ENCODE measurements around the gene FER. TPM values are rescaled to one million over a fixed set of nuclear protein-coding genes. Genes with fewer than 3 reads are reported as not detected.

Gene FER
- total and polyA plus RNA-seq, 7 donors: 1.2 to 36.7 (median 24.2) TPM

DNA sequence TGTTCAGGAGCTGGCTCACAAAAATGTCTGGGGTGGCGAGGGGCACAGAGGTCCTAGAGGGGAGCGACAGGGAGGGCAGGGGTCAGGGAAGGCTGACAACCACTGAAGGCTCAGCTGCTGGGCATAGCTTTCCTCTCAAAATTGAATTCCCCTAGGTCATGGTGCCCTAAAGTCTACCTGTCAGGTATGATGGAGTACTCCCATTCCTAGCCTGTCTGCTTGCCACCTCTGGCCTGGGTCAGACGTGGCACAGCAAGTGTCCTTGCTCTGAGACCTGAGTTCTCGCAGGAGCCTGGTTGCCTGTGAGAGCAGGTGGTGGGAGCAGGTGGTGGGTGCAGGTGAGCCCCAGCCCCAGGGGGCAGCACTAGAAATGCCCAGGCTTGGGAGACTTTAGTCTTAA lies 486.7 kb downstream of the FER start:
- no peak for DNase-seq
- Histone ChIP-seq H3K27me3 (no peaks in the 10 kb centered on the region), H3K4me1 (no peaks in the 10 kb centered on the region), H3K9me3 (peaks cover 0 to 10% (median 5%) of the 10 kb centered on the region in 4 donors), H3K4me3 (no peak overlapping the region), H3K27ac (no peak overlapping the region), H3K36me3 (no peaks in the 10 kb centered on the region)
- intact Hi-C loops (cut with DNase I): no loop called here
- no peak for TF ChIP-seq POLR2A (IDR thresholded peaks at IDR 0.05)
- no peak for TF ChIP-seq POLR2AphosphoS5 (IDR thresholded peaks at IDR 0.05)
- no peak for TF ChIP-seq CTCF (IDR thresholded peaks at IDR 0.05)
- TF ChIP-seq EP300 (IDR thresholded peaks at IDR 0.05): no peak
- 90 to 93% methylated on average over 4 of the region's 4 CpGs for WGBS, 2 donors

GRCh38 chr5:109239456-109239855 lies 491.8 kb downstream of the FER start:
- TF ChIP-seq CTCF (IDR thresholded peaks at IDR 0.05) (no peak), EP300 (IDR thresholded peaks at IDR 0.05) (no peak), POLR2AphosphoS5 (IDR thresholded peaks at IDR 0.05) (no peak), POLR2A (IDR thresholded peaks at IDR 0.05) (no peak)
- H3K4me1 ChIP-seq: no peaks in the 10 kb centered on the region
- intact Hi-C loops (cut with DNase I): no loop called here
- peaks cover 0 to 10% (median 5%) of the 10 kb centered on the region in 4 donors for H3K9me3 ChIP-seq
- 93 to 98% methylated on average over 5 of the region's 5 CpGs for WGBS, 2 donors
- H3K4me3 ChIP-seq: no peak overlapping the region
- no peaks in the 10 kb centered on the region for H3K27me3 ChIP-seq
- no peak for DNase-seq
- no peak overlapping the region for H3K27ac ChIP-seq
- H3K36me3 ChIP-seq: no peaks in the 10 kb centered on the region

- intact Hi-C loops (cut with DNase I): no loop called here
- no peak overlapping the region for H3K27ac ChIP-seq
- H3K4me3 ChIP-seq: no peak overlapping the region
- DNase-seq: no peak
- peaks cover 0 to 9% (median 5%) of the 10 kb centered on the region in 4 donors for H3K9me3 ChIP-seq
- no peak for TF ChIP-seq POLR2A (IDR thresholded peaks at IDR 0.05)
- no peak for TF ChIP-seq EP300 (IDR thresholded peaks at IDR 0.05)
- no peak for TF ChIP-seq CTCF (IDR thresholded peaks at IDR 0.05)
- no peak for TF ChIP-seq POLR2AphosphoS5 (IDR thresholded peaks at IDR 0.05)
- no peaks in the 10 kb centered on the region for H3K27me3 ChIP-seq
- no peaks in the 10 kb centered on the region for H3K36me3 ChIP-seq
- H3K4me1 ChIP-seq: no peaks in the 10 kb centered on the region
Observed at GRCh38 chr5:109242518-109242917, 494.8 kb downstream of the FER start.

- WGBS, 2 donors: 90 to 96% methylated on average over 2 of the region's 2 CpGs
- DNase-seq: no peak
- Histone ChIP-seq H3K9me3 (peaks cover 0 to 9% (median 5%) of the 10 kb centered on the region in 4 donors), H3K27me3 (no peaks in the 10 kb centered on the region), H3K4me3 (no peak overlapping the region), H3K4me1 (no peaks in the 10 kb centered on the region), H3K36me3 (no peaks in the 10 kb centered on the region), H3K27ac (no peak overlapping the region)
- intact Hi-C loops (cut with DNase I): no loop called here
- TF ChIP-seq POLR2AphosphoS5 (IDR thresholded peaks at IDR 0.05) (no peak), CTCF (IDR thresholded peaks at IDR 0.05) (no peak), EP300 (IDR thresholded peaks at IDR 0.05) (no peak), POLR2A (IDR thresholded peaks at IDR 0.05) (no peak)
Observed at GRCh38 chr5:109246395-109246794, 498.7 kb downstream of the FER start.

Small RNA genes lying within 50 kb of the gene (small RNA-seq; reads per million reads assigned to genes)
- 0 reads per million in 3 donors for gene AC109481.1
- 0 reads per million in 3 donors for gene RF00019
- 0 reads per million in 3 donors for gene RNU6-47P
